Stimulated activated CD4-positive, alpha-beta T cell treated with anti-CD3 and anti-CD28 coated beads, Interleukin-12 subunit alpha, Interleukin-12 subunit beta, amount 100 ng/mL, for 4 hours (primary cell): ENCODE data around the gene GBE1.
"Not testable (repeated sequence)": the region's sequence is repeated elsewhere in the genome, so short reads cannot be mapped to it uniquely, and the experiment has no call there.

Experiments used
- DNase-seq: peaks from one replicate; pipeline ENCODE4 v3.0.0-alpha.2; 2020

GBE1 gene

DNA sequence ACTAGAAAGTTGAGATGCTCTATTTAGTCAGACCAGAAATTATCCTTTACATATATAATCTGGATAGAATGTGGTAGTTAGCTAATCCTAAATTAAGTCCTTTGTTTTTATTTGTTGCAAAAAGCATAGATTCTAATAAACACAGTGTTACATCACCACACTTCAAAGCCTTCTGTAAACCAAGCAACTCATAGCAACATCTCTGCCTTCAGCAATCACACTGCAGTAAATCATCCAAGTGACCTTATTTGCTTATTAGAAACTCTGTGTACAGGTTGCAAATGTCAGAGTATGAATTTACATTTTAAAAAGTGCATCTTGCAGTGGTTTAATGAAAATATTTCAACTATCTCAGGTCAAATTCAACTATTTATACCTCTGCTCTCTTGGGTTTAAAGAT is 242.5 kb downstream of the GBE1 start:
- no peak for DNase-seq

DNA sequence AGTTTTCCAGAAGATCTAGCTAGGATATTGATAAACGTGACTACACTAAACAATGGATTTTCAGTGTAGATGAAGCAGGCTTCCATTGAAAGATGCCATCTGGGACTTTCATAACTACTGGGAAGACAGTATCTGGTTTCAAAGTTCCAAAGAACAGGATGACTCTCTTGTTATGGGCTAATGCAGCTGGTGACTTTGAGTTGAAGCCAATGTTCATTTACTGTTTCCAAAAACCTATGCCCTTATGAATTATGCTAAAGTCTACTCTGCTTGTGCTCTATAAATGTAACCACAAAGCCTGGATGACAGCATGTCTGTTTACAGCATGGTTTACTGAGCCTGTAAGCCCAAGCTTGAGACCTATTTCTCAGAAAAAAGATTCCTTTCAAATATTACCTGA is 245.4 kb downstream of the GBE1 start:
- no peak for DNase-seq

DNA sequence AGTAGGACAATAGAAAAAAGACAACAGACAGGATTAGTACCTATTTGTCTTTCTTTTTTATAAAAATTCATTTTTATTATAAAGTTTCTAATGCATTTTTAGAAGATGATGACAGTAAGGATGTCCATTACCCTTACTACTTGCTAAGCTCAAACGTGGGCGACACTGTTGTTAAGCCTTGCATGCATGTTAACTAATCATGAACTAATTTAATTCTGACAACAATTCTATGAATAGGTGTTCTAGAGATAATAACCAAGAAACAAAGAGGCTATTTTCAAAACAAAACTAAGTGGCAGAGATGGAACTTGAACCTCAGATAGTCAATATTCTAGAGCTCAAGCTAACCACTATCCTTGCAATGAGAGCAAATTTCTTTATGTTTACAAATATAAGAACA is 247.9 kb downstream of the GBE1 start:
- DNase-seq, result no peak

DNA sequence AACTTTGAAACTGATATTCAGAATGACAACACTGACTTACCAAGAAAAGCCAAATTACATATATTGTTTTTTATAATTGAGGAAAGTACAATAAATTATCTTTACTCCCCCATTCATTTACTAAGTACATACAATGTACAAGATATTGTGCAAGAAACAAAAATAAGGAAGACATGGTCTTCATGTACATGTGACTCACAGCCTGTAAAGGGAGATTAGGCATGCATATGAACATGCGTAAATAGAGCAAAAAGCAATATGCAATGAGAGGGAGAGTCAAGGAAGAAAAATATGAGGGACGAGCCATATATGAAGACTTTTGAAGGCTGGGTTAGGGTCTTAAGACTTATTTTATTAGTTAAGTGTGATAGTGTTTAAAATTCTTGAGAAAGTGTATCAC is 258.4 kb downstream of the GBE1 start:
- DNase-seq, result no peak

DNA sequence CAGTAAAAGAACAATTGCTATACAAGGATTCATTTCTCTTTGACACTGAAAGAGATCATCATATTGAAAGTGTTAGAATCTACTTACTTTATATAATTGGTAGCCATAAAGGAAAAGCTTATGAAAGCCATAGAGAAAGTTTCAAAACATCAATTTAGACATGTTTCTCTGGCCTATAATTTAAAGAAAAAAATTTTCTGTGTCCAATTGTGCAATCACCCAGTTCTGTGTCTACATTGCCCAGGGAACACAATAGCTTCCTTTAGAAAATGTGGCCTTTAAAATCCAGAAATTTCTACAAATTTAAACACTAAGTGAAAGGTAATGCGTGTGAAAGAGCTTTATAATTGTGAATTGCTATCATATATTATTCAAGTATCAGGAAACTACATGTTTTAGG is 259.2 kb downstream of the GBE1 start:
- DNase-seq, result no peak

DNA sequence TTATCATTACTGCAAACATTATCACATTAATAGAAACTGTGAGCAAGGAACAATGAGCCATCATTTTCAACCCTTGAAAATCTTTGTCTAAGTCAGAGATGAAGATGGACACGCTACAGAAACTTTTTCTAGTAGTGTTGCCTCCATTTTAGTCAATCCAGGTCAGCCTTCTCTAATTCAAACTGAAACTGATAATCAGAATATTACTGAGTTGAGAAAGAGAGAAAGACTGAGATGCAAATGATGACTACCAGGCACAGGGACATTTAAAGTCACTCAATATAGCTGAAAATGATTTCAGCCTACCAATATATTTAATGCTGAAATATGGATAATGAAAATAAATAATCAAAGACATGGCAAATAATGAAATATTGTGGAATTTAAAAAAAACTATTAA is 261.4 kb downstream of the GBE1 start:
- no peak for DNase-seq

DNA sequence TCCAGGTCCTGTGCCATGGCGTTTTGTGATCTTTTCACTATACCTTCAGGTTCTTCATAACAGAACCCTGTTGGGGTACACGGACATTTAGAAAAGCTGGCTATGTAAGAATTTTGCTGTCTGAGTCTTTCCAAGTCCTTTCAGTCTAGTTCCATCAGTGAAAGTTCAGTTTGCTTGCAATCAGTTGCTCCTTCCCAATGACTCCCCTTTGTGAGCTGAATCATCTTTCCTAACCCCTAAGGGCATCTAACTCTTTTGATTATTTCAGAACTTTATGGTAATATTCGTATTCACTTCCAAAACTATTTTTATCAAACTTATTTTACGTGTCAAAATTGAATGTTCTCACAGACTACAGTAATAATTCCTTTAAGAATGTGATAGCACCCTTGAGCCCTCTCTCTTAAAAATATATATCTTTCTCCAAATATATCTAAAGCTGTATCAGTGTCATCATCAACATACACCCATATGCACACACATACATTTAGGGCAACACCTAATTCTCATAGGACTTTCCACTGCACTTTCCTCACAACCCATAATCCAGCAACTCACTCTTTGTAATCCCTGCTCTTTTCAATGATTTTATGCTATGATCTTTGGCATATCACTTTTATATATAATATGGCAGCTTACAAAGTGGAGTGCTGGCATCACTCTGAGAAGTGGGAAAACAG is 263.7 kb downstream of the GBE1 start:
- no peak for DNase-seq

DNA sequence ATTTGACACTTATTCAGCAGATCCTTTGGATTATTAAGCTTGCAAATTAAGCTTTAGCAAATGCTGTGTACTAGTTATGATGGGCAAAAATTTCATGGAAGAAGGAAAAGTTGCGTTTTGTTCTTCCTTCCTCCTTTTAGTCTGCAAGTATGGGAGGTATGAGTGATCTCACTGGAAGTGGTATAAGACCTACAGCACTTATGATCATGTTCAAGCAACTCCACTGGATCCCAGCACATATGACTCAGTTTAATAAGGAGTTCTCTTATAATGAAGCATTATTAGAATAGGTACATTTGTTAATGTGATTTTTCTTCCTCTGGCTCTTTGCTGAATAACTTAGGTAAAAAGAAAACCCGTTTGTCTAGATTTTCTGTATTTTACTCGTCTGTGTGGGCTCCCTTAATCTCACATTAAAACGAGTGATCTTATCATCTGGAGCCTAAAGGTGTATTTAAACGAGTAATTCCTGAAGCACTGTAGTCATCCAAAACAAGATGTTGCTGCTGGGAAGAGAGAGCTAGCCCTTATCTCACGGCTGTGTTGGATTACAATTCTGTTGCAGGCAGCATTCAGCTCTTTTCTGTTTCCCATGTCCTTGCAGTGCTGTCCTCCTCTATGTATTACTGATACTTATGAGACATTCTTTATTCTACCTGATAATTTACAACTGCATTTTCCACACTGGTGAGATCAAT is 264.9 kb downstream of the GBE1 start:
- DNase-seq, result no peak

DNA sequence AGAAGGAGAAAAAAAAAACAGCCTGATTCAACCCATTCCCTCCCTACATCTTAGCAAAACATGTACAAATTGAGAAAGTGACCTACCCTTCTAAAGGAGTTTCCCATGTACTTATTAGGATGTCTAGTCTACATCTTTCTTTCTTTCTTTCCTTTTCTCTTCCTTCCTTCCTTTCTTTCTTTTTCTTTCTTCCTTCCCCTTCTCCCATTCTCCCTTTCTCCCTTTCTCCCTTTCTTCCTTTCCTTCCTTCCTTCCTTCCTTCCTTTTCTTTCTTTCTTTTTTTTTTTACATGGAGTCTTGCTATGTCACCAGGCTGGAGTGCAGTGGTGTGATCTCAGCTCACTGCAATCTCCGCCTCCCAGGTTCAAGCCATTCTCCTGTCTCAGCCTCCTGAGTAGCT is 269.0 kb downstream of the GBE1 start:
- not testable (repeated sequence) for DNase-seq

DNA sequence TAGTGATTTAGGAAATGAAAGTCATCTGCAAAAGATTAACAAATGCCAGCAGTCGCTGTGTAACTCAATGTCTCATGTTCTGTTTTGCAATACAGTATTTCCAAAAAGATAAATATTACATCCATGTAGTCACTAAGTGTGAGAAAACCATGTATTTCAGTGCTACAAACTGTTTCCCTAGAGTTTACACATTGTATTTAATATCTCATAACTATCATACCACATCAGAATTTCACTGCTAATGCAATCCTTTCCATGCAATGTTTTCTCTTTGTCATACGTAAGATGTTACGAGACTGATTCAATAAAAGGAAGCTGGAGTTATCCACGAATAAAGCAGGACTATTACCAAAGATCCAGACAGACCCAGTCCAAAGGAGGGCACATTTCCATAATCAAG is 269.4 kb downstream of the GBE1 start:
- DNase-seq, result no peak

DNA sequence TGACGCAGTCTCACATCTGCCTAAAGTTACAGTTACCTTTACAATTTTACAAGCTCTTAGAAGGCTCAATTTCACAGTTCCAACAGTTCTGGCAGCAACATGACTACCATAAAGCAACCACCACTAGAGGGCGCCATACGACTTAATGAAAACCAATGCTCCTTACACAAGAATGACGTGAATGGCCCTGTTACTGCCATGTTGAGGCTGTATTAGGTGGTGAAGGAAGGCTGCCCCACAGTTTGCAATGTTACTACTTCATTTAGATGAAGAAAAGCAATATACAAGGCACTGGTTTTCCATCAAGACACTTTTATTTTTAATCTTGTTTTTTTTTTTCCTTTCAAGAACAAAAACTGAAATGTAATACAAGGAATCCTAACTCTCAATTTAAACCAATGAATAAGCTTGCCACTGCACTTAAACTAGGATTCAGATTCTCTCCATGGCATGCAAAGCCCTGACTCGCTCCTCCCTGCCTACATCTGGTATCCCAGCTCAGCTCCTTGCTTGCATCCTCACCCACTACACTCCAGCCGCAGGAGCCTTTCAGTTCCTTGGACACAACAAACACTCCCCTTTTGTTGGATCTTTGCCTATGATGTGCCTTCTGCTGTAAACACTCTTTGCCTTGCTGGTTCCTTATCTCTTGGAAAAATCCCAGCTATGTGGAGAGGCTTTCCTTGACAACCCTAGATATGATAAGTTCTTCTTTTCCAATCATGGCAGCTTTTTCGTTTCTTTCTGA is 270.7 kb downstream of the GBE1 start:
- peak; percentile 64 for DNase-seq

DNA sequence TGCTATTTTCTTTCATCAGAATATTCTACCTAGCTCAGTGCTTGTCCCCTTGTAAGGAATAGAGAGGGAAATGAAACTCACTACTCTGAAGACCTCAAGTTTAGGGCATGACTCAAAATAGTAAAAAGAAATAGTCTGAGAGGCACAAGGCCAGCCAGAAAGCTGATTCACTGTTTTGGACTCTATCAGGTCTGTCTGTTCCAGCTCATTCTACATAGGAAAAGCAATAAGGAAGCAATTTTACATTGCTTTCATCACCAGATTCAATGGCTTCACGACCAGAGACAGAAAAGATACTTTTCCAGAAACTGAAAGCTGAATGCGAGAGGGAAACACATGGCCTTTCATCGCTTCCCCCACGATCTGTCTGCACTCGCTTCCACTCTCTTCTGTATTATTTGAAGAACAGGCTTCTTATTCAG is 276.0 kb downstream of the GBE1 start:
- no peak for DNase-seq

DNA sequence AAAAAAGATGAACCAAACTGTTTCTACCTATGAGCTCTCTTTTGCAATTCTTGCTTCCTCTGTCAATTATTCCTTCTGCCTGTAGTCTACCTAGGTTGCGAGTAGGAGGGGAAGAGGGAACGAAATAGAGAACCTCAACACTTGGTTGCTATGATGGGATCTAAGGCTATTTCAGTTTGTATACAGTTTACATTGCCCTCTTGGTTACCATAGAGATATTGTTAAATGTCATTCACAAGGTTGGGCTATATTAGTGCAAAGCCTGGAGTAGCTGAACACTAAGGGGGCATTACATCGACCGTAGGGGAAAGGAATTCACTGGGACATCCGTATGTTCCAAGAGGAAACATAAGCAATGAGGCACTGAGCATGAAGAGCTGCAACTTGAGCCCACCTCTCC is 276.9 kb downstream of the GBE1 start:
- no peak for DNase-seq

DNA sequence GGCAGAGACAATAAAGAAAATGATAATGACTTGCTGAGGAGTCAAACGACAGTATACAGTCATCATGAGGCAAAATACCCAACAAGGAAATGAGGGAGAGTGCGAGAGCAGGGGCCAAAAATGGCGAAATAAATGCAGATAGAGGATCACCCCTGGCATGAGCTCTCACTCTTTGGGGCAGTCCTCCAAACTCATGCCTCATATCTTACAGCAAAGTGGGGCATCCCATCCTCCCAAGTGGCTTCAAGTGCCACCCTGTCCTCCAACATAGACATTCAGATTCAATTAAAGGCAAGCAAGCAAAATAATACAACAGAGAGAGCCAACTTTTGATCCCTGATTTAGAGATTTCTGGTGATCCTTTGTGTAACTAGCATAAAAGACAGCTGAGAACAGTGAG is 278.4 kb downstream of the GBE1 start:
- no peak for DNase-seq

DNA sequence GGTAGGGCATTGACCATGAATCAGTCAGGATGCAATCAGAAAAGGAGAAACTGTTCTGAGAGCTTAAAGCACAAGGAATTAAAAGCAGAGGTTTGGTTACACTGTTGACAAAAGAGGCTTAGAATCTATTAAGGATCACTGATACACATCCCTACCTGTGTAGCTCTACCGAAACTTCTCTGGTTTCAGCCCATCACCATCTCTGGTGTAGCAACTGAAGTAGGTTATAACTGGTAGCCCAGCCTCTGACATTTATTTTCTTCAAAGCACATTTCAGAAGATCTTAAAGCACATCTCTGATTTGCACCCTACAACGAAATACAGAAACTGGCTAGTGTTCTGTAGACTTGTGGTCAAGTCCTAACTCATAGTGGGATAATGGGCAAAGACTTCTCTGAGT is 283.7 kb downstream of the GBE1 start:
- no peak for DNase-seq

DNA sequence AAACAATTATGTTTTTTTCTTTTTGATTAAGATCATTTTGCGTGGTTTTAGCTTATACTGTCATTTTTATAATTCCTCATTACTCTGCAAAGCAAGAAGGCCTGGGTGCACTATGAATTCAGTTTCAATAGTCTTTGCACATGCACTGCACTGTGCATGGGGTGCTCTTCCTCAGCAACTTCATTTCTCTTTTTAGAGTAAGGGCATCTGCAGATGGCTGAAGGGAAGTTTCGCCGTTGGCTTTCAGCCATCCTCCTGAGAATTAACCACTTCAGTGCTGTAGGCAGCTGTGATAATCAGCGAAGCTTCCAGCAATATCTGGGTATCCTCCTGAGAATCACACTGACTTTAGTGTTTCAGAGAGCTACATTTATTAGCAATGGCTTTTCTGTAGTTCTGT is 284.8 kb downstream of the GBE1 start:
- DNase-seq, result no peak

DNA sequence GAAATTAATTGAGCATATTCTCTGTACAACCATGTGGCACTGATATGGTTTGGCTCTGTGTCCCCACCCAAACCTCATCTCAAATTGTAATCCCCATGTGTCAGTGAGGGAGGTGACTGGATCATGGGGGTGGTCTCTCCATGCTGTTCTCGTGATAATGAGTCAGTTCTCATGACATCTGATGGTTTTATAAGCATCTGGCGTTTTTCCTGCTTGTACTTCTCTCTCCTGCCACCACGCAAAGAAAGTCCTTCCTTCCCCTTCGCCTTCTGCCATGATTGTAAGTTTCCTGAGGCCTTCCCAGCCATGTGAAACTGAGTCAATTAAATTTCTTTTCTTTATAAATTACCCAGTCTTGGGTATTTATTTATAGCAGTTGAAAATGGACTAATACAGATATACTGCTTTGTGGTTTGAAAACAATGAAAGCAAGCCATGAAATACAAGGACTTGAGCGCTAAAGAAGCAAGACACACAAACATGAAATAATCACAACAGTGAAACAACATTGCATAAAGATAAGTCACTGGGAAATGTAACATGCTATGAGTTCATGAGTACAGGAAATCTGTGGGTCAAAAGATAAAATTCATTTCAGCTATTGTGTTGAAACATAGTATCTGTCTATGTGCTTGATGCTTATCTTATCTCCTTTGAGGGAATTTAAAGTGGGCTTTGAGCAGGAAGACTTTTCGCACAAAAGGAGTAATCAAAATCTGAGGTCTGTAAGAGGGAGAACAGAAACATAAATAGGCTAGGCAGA is 288.7 kb downstream of the GBE1 start:
- DNase-seq, result no peak

DNA sequence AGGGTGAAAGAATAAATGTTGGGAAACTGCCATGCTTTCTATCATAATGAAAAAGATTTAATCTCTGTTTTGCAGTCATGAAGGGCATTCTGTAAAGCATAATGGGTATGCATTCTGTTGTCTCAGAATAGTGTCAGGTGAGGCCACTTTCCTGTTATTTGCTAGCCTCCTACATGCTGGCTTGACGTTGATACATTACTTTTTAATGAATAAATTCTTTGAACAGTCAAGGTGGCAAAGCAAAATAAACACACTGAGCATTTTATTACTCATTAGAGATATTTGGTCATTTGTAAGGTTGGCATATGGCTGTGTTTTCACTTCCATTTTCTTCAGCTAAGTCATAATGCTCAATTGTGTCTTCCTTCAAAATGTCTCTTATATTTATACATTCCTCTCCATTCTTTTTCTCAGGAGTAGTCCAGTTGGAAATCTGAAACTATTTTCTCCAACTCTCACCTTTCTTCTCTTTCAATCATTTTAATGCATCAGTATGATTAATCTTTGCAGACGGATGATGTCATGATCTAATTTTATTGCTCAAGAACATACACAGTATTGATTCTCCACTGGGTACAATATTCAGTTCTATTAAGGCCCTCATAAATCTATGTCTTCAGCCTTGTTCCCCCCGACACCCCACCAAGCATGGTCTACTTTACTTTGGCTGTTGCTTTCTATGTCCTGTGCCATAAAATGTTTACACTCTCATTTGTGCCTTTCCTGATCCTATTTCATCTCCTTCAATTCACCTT is 290.7 kb downstream of the GBE1 start:
- DNase-seq, result no peak

DNA sequence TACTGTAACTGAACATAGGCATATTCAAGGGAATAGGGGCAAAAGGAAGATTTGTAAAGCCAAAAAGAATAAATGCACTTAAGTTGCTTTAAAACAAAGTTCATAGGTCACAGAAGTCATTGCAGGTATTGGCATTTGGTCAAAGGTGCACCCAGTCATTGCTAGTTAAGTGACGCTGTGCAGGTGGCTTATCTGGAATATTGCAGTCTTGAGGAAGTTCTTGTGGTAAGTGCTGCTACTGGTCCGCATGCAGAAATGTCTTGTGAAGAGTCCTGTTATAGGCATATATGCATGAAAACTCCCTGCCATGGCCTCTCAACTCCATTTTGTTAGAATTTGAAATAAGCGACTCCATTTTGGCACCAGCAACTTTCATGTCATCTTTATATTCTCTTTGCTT is 293.1 kb downstream of the GBE1 start:
- no peak for DNase-seq

DNA sequence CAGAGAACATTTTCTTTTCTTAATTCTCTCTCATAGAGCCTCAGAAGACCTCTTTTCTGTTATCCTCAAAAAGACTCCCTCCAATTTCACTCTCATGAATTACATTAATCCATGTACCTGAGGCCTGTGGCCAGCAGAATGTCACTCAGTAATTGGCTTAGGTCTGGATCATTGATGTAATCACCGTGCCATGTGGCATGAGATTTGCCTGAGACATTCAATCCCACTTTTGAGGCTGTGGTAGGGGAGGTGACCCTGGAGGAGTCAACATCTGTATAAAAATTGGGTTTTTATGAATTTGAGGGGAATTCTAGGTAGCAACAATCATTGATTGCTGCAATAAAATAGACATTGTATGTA is 295.3 kb downstream of the GBE1 start:
- no peak for DNase-seq

DNA sequence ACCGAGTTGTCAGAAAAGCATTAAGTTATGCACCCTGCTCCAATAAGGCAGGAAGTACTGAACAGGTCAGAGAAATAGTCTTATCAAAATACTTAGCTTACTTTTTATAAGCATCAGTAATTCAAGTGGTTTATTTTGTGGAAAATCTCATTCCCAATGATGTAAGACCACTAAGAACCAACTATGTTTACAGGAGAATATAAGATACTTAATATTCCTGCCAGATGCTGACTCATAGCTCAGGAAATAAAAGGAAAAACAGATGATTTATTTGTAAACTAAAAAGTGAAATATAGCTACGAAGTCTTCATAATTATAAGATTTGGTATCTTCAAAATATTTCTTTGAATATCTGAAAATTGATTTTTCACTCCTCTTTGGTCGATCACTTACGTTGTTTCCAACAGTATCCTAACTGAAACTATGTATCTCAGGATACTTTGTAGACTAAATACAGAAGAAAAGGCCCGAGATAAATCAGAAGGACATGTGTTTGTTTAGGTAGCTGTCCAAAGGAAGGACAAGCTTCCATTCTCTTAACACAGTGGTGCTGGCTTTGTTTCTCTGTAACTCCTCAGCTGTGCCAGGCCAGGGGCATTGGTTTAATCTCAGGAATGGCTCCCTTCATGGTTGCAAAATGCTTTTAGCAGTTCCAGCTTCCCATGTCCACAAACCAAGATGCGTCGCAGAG is 295.8 kb downstream of the GBE1 start:
- DNase-seq, result no peak

DNA sequence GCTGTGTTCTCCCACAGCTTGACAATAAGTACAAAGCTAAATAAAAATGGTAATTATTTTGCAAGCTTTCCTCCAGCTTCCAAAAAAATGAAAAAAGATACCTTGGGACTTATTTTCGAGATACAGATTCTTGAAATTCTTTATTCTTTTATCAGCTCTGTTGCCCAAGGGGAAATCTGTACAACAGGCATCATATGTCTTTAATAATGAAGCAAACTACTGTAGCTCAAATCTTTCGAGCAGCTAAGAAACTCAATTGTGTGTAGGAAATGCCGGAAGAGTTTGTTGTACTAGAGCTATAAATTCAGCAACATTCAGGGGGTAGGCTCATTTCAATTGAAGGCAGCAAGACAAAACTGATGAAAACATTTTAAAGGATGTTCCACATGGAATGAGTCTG is 297.7 kb downstream of the GBE1 start:
- no peak for DNase-seq
